GM12864 (cell line): ENCODE results near the gene SDF2.

Source experiments
- DNase-seq: peaks from one replicate; pipeline ENCODE4 v3.0.0-alpha.2; 2011; ENCODE audit warnings: low read depth
- H3K4me3 ChIP-seq: 2 replicates; pipeline ENCODE4 v1.5.1; 2011; ENCODE audit warnings: mild to moderate bottlenecking, low read depth, low read length, control low read depth
- CTCF ChIP-seq: IDR thresholded peaks from 2 replicates; pipeline ENCODE4 v1.5.1; 2011; ENCODE audit warnings: low read depth, mild to moderate bottlenecking, moderate library complexity, low read length, control low read depth, inconsistent platforms; ENCODE audit errors: missing control alignments

SDF2 gene

GRCh38 chr17:28599311-28600184 lies 62.2 kb downstream of the SDF2 start:
- H3K4me3 ChIP-seq: peak overlapping the region; percentile 85
- TF ChIP-seq CTCF: no peak
- peak; percentile 75 for DNase-seq

GRCh38 chr17:28598799-28599310 lies 62.9 kb downstream of the SDF2 start, which contains the start of gene SPAG5:
Gene SPAG5, minus strand, starts transcription at chr17:28599025. Its CDS starts 79 bp downstream, at chr17:28598946.
- DNase-seq: peak; percentile 82
- peak within 1 kb of the TSS; percentile 85 for H3K4me3 ChIP-seq
- TF ChIP-seq CTCF: no peak

- peak overlapping the region; percentile 85 for H3K4me3 ChIP-seq
- DNase-seq: no peak
- TF ChIP-seq CTCF: no peak
Observed at GRCh38 chr17:28598389-28598788, 63.3 kb downstream of the SDF2 start.
